Daoy (cell line): Measurements from ENCODE around the gene KCNMA1. TPM values are rescaled to one million over a fixed set of nuclear protein-coding genes. Genes with fewer than 3 reads are reported as not detected.

ENCODE experiments used
- DNase-seq: peaks from one replicate; pipeline ENCODE4 v3.0.0-alpha.2; 2015; ENCODE audit warnings: low read depth
- total RNA-seq: library from RNA; depleted of rRNA; stranded (reverse); fragments of >200 nt; shearing (Covaris generic); gene quantifications from 2 replicates; pipeline ENCODE4 v1.2.3, GENCODE V29; 2014

The KCNMA1 gene
- total RNA-seq, 1 experiment from 2014 or later = 28.8 TPM

DNA sequence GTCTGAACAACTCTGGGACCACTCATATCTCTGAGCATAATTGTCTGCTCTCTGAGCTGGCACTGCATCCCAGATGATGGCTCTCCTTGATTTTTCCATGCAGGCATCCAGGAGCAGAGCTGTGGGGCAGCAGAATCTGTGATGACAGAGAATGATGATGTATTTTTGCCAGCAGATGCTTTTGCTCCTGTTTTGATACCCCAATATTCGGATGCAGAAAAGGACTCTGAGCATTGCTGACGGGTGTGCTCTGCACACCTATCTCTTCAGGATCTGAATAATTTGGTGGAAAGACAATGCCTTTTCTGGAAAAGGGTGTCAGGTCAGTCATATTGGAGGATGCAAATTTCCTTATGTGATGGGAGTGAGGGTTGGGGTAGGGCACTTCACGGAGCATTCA lies 735.9 kb downstream of the KCNMA1 start:
- DNase-seq = no peak

- DNase-seq = no peak
These were observed 738.1 kb downstream of the KCNMA1 start for GRCh38 chr10:76899490-76899889.

DNA sequence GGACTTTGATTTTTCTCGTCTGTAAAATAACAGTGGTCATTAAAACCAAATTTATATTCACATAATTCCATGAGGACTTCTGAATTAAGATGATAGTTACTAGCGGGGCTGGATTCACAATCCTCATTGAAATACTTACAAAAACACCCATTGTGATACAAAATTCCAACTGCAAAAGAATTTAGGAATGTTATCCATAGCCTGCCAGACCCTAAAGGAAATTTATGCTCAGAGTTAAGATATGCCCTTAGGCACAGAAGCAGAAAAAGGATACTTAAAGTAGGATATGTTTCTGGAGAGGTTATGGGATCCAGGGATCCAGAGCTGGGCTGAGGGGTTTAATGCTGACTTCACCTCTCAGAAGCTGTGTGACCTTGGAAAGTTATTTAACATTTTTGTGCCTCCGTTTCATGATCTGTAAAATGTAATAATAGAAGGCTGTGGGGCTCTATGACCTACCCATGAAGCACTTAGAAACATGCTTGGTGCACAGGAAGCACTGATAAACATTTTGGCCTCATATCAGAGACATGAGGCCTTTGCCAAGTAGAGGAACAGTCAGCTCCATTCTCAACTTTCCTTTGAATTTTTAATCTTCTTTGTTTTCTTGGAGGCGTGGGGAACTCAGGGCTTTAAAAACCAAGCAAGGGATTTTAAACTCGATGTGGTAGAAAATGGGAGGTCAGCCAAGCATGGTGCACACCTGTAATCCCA lies 744.7 kb downstream of the KCNMA1 start:
- DNase-seq = no peak

GRCh38 chr10:76887223-76888010 lies 750.2 kb downstream of the KCNMA1 start:
- DNase-seq = no peak

DNA sequence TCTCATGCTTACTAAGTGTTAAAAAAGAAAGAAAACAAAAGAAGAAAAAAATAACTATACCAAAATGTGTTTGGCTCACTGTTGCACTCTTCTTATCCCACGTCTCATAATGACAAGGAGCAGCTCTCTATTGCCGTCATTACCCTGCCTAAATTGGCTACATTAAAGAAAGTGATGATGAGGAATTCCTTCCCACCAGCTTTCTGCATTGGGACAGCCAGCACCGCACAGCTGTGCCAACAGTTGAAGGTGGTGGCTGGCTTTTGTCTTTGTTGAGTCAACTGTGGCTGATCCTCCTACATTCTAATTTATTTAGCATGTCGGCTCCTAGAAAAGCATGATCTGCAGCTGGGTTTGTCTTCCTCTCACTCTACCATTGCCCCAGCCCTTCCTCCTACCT lies 751.8 kb downstream of the KCNMA1 start:
- DNase-seq = no peak

- DNase-seq = no peak
These were observed 752.8 kb downstream of the KCNMA1 start for GRCh38 chr10:76884673-76885275.

DNA sequence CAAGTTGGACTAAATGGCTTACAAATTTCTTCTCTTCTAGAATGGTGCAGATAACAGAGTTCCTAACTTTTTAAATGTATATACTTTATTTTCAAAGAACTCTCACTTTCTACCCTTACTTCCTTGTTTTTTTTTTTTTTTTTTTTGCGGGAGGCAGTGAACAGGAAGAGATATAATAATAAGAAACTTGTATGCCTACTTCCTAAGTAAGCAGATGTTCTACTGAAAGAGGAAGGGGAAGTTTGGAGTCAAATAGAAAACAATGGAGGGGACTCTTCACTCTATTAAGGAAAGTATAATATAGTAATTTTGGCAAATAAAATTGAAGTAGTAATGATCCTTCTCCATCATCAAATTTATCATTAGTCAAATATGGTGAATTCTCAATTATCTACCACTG lies 754.0 kb downstream of the KCNMA1 start:
- DNase-seq = no peak

GRCh38 chr10:76882796-76883195 lies 754.8 kb downstream of the KCNMA1 start:
- no peak for DNase-seq

DNA sequence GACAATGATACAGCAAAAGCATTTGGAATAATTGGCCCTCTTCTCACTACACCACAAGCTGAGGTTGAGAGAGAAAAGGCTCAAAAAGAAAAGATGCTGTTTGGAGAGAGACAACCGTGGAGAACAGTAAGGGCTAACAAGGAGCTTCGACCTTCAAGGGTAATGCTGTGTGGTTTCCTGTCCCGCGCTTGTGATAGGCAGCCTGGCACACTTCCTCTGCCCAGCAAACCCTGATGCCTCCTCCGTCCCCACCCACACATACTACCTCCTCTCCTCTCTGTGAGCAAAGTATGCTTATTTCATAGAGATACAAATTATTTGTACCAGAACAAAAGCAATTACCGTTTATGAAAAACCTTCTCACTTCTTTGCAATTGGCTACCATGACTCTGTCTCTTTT lies 755.4 kb downstream of the KCNMA1 start:
- no peak for DNase-seq

DNA sequence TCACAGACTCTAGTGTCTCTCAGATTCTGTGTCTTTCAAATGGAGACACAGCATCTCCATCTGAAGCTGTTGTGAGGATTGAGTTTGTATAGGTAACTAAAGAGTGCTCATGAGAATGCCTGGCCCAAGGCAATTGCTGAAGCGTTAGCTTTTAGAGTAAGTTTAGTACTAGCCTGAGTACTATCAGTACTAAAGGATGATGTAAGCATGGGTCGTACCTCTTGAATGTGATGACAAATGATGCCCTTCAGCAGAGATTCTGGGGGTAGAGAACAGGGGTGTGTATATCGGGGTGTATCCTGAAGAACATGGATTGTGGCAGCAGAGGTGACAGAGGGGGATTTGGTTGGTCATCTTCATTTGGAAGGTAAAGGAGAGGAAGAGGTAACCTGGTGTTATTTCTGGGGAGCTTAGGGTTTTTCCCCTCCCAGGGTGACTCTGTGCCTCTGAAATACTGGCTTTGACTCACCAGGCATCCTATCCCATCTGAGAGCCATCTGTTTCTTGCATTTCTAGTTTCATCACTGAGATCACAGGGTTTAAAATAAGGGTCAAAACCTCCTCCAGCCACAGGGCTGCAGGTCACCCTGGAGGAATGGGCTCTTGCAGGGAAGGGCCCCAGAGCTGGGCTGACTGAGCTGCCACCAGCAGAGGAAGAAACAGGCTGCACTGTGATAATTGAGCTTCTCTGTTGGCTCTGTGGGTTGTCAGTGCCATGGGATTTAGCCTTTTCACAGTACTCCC lies 756.0 kb downstream of the KCNMA1 start:
- DNase-seq = no peak

DNA sequence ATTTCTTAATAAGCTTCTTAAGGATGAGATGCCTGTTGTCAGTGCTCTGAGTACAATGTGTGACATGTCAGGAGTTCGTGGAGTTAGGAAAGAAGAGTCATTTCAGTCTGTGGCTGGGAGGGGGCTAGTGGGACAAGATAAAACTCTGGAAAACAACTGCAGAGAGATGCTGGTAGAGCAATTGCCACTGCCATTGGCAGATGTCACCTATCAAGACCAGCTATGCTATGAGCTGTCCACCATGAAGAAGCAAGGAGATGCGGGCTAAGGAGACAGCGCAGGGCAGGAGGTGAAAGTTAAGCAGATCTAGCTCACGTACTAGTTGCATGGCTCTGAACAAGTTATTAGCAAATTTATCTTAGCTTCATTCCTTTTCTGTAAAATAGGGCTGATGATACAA lies 756.7 kb downstream of the KCNMA1 start:
- DNase-seq = no peak

- no peak for DNase-seq
These were observed 758.3 kb downstream of the KCNMA1 start for GRCh38 chr10:76879116-76879913.

GRCh38 chr10:76878514-76878913 lies 759.1 kb downstream of the KCNMA1 start:
- no peak for DNase-seq

DNA sequence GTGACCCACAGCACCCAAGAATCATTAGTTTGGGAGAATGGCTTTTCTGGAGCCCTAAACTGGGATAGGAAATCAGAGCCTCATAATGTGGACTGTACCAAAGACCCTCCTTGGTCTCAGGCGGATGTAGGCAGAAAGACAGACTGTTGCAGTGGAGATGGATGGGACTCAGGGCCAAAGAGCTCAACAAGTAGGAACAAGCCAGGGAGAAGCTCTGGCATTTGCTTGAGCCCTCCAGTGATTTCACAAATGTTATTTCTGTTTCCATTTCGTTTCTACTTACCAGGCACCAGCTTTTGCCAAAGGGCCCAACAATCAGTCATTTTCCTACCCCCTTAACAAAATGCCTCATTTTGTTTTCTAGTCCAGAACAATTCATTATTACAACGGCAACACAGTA lies 762.7 kb downstream of the KCNMA1 start:
- DNase-seq = no peak

GRCh38 chr10:76874176-76874575 lies 763.4 kb downstream of the KCNMA1 start:
- peak; percentile 50 for DNase-seq

- DNase-seq = no peak
These were observed 765.8 kb downstream of the KCNMA1 start for GRCh38 chr10:76871697-76872295.

DNA sequence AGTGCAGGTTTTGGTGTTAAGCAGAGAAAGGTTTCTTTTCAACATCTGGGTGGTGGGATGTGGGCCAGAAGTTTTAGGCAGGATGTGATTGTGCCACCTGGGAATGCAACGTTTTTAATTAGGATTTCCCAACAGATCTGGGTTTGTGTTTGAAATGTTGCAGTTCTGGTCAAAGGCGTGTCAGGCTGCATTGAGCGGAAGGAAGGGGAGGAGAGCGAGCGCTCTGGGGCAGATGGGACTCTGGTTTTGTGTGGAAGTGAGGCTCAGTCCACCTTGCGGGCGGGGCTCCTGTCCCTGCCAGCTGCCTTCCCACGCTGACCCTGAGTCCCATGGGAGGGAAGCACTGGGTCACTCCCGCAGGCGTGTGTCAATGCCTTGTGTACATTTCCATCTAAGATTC lies 767.7 kb downstream of the KCNMA1 start:
- DNase-seq = no peak

- no peak for DNase-seq
These were observed 769.3 kb downstream of the KCNMA1 start for GRCh38 chr10:76868098-76868977.

DNA sequence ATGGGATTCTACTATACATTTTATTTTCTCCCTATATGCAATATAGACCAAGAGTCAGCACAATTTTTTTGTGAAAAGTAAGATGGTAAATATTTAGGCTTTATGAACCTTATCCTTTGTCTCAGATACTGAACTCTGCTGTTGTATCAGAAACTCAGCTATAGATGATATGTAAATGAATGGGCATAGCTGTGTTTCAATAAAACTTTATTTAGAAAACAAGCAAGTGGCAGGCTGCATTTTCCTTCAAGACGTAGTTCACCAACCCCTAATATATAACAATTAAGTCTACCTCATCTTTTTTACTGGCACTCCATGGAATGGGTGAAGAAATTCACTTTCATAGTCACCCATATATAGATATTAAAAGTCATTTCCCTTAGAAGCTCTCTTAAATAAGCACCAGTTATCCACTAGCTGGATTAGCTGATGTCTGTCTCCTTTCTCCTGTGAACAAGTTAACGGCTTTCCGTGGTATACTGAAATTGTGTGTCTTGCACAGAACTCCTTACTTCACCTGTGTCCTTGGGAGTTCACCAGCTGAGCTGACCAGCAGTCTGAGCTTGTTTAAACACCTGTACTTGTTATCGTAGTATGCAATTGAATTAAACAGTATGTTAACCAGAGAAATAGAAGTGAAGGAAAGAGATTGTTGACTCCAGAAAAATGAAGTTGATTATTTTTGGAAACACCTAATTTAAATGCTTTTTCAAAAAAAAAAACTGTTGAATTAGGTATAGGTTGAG lies 770.6 kb downstream of the KCNMA1 start:
- DNase-seq = no peak
